Fibroblast of lung (primary cell): ENCODE data around the gene TTYH2. TPM values are rescaled to one million over a fixed set of nuclear protein-coding genes. Genes with fewer than 3 reads are reported as not detected.
"Not testable (repeated sequence)": the region's sequence is repeated elsewhere in the genome, so short reads cannot be mapped to it uniquely, and the experiment has no call there.

Source experiments
- DNase-seq, 2 donors: peaks; one replicate each; pipeline versions ENCODE4 v3.0.0 to v3.0.0-alpha.2; 2010; ENCODE audit warnings: low read depth in 2 of 2
- H2AFZ ChIP-seq: 2 replicates; pipeline ENCODE4 v1.5.1; 2012; ENCODE audit warnings: low read length, control low read depth, inconsistent platforms
- H3K27ac ChIP-seq: 2 replicates; pipeline ENCODE4 v1.5.1; 2011; ENCODE audit warnings: low read length, control low read depth; ENCODE audit not compliant: insufficient read depth
- H3K27me3 ChIP-seq: 2 replicates; pipeline ENCODE4 v1.5.1; 2011; ENCODE audit warnings: mild to moderate bottlenecking, low read length; ENCODE audit not compliant: control insufficient read depth, insufficient read depth
- H3K36me3 ChIP-seq: 2 replicates; pipeline ENCODE4 v1.5.1; 2011; ENCODE audit warnings: low read length; ENCODE audit not compliant: control insufficient read depth, insufficient read depth
- H3K4me1 ChIP-seq: 2 replicates; pipeline ENCODE4 v1.5.1; 2011; ENCODE audit warnings: low read length; ENCODE audit not compliant: control insufficient read depth, insufficient read depth; ENCODE audit errors: extremely low read depth
- H3K4me2 ChIP-seq: 2 replicates; pipeline ENCODE4 v1.5.1; 2011; ENCODE audit warnings: low read length, control low read depth; ENCODE audit not compliant: insufficient read depth; ENCODE audit errors: extremely low read depth
- H3K4me3 ChIP-seq, 4 experiments: fragments of 200-600 bp in 1 of 4; sonication (generic) in 1 of 4; replicated peaks in 1 of 4; 2 replicates each; pipeline ENCODE4 v1.5.1; 2011 to 2016; ENCODE audit warnings: low read length in 4 of 4, low read depth in 3 of 4, mild to moderate bottlenecking in 3 of 4, control low read depth in 2 of 4, inconsistent platforms in 1 of 4, mixed read lengths in 1 of 4; ENCODE audit not compliant: insufficient read depth in 1 of 4; ENCODE audit errors: control extremely low read depth in 1 of 4
- H3K79me2 ChIP-seq: 2 replicates; pipeline ENCODE4 v1.5.1; 2012; ENCODE audit warnings: mild to moderate bottlenecking, low read length, inconsistent platforms; ENCODE audit not compliant: control insufficient read depth, insufficient read depth
- H3K9ac ChIP-seq: 2 replicates; pipeline ENCODE4 v1.5.1; 2011; ENCODE audit warnings: mild to moderate bottlenecking, low read length, control low read depth; ENCODE audit not compliant: insufficient read depth
- H3K9me3 ChIP-seq: 2 replicates; pipeline ENCODE4 v1.5.1; 2012; ENCODE audit warnings: low read depth, low read length; ENCODE audit not compliant: control insufficient read depth, insufficient read depth
- H4K20me1 ChIP-seq: 2 replicates; pipeline ENCODE4 v1.5.1; 2011; ENCODE audit warnings: low read length; ENCODE audit not compliant: control insufficient read depth, insufficient read depth; ENCODE audit errors: extremely low read depth
- EZH2 ChIP-seq: IDR thresholded peaks from 2 replicates; pipeline ENCODE4 v1.5.1; 2012; ENCODE audit warnings: low read length, control low read depth, mild to moderate bottlenecking; ENCODE audit errors: missing control alignments
- polyA plus RNA-seq, 2 donors: library from polyadenylated mRNA; depleted of rRNA in 1 of 2; stranded (reverse) in 1 of 2; unstranded in 1 of 2; fragments of >200 nt; gene quantifications; 2 replicates each; pipeline ENCODE4 v1.2.1, GENCODE V29; 2011 to 2012; ENCODE audit warnings: missing spikeins in 1 of 2
- total RNA-seq: library from RNA; depleted of rRNA; stranded (reverse); fragments of >200 nt; gene quantifications from 2 replicates; pipeline ENCODE4 v1.2.1, GENCODE V29; 2014
- TF ChIP-seq, protein P1 (sequence below), 2 donors: IDR thresholded peaks in 1 of 2; conservative IDR thresholded peaks in 1 of 2; 1 replicate in 1 of 2; 2 replicates in 1 of 2; pipeline ENCODE4 v1.5.1; 2011 to 2012; ENCODE audit warnings: low read length in 2 of 2, control low read depth in 1 of 2, inconsistent platforms in 1 of 2, low read depth in 1 of 2, mild to moderate bottlenecking in 1 of 2

TTYH2 gene
- total and polyA plus RNA-seq, 2 donors (not counting 1 experiment from before 2014, with no cell fraction given), result 0.99 to 1.2 TPM

DNA sequence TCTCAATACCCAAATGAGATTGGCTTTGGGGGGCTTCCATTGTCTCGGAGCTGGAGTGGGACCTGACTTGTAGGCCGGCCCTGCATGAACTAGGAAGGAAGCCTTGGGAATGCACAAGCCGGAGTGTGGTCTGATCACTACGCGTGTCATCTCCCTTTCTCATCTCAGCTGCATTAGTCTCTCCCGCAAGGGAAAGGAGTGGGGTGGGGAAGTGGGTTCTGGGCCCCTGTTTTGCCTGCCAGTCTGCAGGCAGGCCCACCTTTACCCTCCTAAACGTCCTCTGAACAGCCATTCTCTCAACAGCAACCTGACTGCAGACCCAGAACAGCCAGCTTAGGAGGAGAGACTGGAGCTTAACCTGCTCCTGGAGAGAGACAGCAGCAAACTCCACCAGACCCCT is 49.2 kb downstream of the TTYH2 start:
- no peak overlapping the region for H2AFZ ChIP-seq
- no peak overlapping the region for H3K4me2 ChIP-seq
- no peaks in the 10 kb centered on the region for H3K9me3 ChIP-seq
- no peaks in the 10 kb centered on the region for H3K27me3 ChIP-seq
- no peak for DNase-seq
- H3K4me1 ChIP-seq, result no peaks in the 10 kb centered on the region
- H3K9ac ChIP-seq, result no peak overlapping the region
- H3K27ac ChIP-seq, result no peak overlapping the region
- no peaks in the 10 kb centered on the region for H3K79me2 ChIP-seq
- no peaks in the 10 kb centered on the region for H3K36me3 ChIP-seq
- TF ChIP-seq, protein P1, sequence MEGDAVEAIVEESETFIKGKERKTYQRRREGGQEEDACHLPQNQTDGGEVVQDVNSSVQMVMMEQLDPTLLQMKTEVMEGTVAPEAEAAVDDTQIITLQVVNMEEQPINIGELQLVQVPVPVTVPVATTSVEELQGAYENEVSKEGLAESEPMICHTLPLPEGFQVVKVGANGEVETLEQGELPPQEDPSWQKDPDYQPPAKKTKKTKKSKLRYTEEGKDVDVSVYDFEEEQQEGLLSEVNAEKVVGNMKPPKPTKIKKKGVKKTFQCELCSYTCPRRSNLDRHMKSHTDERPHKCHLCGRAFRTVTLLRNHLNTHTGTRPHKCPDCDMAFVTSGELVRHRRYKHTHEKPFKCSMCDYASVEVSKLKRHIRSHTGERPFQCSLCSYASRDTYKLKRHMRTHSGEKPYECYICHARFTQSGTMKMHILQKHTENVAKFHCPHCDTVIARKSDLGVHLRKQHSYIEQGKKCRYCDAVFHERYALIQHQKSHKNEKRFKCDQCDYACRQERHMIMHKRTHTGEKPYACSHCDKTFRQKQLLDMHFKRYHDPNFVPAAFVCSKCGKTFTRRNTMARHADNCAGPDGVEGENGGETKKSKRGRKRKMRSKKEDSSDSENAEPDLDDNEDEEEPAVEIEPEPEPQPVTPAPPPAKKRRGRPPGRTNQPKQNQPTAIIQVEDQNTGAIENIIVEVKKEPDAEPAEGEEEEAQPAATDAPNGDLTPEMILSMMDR (conservative IDR thresholded peaks at IDR 0.05 in 1 of 2, IDR thresholded peaks at IDR 0.05 in 1 of 2; ENCODE audit: low read depth in 1 of 2, low read length in 2 of 2), result no peak
- no peak for TF ChIP-seq EZH2
- no peak overlapping the region for H3K4me3 ChIP-seq
- no peaks in the 10 kb centered on the region for H4K20me1 ChIP-seq

DNA sequence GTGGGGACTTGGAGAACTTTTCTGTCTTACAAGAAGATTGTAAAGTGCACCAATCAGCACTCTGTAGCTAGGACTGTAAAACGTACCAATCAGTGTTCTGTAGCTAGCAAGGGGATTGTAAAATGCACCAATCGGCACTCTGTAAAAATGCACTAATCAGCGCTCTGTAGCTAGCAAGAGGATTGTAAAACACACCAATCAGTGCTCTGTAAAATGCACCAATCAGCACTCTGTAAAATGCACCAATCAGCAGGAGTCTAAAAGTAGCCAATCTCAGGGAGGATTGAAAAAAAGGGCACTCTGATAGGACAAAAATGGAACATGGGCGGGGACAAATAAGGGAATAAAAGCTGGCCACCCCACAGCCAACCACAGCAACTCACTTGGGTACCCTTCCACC is 53.7 kb downstream of the TTYH2 start:
- not testable (repeated sequence) for H3K27me3 ChIP-seq

DNA sequence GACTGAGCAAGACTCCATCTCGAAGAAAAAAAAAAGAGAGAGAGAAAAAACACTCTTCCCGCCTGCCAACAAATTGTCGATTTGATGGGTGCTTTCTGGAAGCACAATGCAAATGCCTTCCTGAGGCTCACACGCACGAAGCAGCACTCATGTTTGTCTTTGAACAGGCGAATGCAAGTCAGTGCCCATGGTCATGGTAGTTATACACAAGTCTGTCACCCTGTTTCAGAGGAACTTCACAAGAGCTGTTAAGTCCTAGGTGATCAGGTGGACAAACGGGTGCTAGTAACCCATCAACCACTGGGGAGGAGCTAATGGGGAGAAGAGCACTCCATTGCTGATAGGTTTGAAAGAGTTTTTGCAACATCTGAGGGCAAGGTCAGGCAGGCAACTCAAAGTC is 54.2 kb downstream of the TTYH2 start:
- Histone ChIP-seq H3K4me2 (no peak overlapping the region), H2AFZ (no peak overlapping the region), H3K9me3 (no peaks in the 10 kb centered on the region), H3K4me3 (no peak overlapping the region), H3K27me3 (no peaks in the 10 kb centered on the region), H3K27ac (no peak overlapping the region), H3K4me1 (no peaks in the 10 kb centered on the region), H3K9ac (no peak overlapping the region), H3K79me2 (no peaks in the 10 kb centered on the region), H3K36me3 (no peaks in the 10 kb centered on the region), H4K20me1 (no peaks in the 10 kb centered on the region)
- no peak for DNase-seq
- TF ChIP-seq, protein P1 (conservative IDR thresholded peaks at IDR 0.05 in 1 of 2, IDR thresholded peaks at IDR 0.05 in 1 of 2; ENCODE audit: low read depth in 1 of 2, low read length in 2 of 2), result no peak
- no peak for TF ChIP-seq EZH2

More for the DNA sequence above, 53.7 kb downstream of the TTYH2 start:
- not testable (repeated sequence) for H4K20me1 ChIP-seq, H3K36me3 ChIP-seq, H3K4me2 ChIP-seq, H3K9ac ChIP-seq, H2AFZ ChIP-seq, DNase-seq, H3K27ac ChIP-seq, H3K9me3 ChIP-seq, H3K4me1 ChIP-seq, H3K4me3 ChIP-seq, H3K79me2 ChIP-seq
